Gastrocnemius medialis (tissue), 4 donors: Measurements from ENCODE around the gene SRRM5.

Experiments used
- POLR2A ChIP-seq, 2 donors: fragments of 450-650 bp; IDR thresholded peaks; one replicate each; pipeline ENCODE4 v1.6.1; 2017; ENCODE audit warnings: antibody characterized with exemption in 2 of 2, mild to moderate bottlenecking in 2 of 2, moderate library complexity in 2 of 2
- TF ChIP-seq, protein P1 (sequence below), 5 experiments: fragments of 450-650 bp in 3 of 5; fragments of 200-600 bp in 2 of 5; sonication (generic) in 2 of 5; IDR thresholded peaks in 4 of 5; conservative IDR thresholded peaks in 1 of 5; 1 replicate in 4 of 5; 2 replicates in 1 of 5; pipeline ENCODE4 v1.5.1; 2016 to 2019; ENCODE audit warnings: antibody characterized with exemption in 5 of 5, mild to moderate bottlenecking in 3 of 5, moderate library complexity in 3 of 5

GRCh38 chr19:43605875-43606568 lies 5.9 kb upstream of the SRRM5 start:
- TF ChIP-seq, protein P1, sequence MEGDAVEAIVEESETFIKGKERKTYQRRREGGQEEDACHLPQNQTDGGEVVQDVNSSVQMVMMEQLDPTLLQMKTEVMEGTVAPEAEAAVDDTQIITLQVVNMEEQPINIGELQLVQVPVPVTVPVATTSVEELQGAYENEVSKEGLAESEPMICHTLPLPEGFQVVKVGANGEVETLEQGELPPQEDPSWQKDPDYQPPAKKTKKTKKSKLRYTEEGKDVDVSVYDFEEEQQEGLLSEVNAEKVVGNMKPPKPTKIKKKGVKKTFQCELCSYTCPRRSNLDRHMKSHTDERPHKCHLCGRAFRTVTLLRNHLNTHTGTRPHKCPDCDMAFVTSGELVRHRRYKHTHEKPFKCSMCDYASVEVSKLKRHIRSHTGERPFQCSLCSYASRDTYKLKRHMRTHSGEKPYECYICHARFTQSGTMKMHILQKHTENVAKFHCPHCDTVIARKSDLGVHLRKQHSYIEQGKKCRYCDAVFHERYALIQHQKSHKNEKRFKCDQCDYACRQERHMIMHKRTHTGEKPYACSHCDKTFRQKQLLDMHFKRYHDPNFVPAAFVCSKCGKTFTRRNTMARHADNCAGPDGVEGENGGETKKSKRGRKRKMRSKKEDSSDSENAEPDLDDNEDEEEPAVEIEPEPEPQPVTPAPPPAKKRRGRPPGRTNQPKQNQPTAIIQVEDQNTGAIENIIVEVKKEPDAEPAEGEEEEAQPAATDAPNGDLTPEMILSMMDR (IDR thresholded peaks at IDR 0.05 in 4 of 5, conservative IDR thresholded peaks at IDR 0.05 in 1 of 5) = no peak
- no peak for TF ChIP-seq POLR2A (IDR thresholded peaks at IDR 0.05)
